SK-MEL-5 (cell line): ENCODE data around the gene ANKRD39. TPM values are rescaled to one million over a fixed set of nuclear protein-coding genes. Genes with fewer than 3 reads are reported as not detected.

Source experiments
- DNase-seq: peaks from one replicate; pipeline ENCODE4 v3.0.0-alpha.2; 2016; ENCODE audit warnings: low read depth, low spot score
- in situ Hi-C: cut with HindIII; loops from 2 replicates; pipeline ENCODE4 v1.10.0; 2016; ENCODE audit warnings: low sequenced_read_pairs, high pct_unique_total_duplicates, low pct_unique_long_range_greater_than_20kb
- total RNA-seq: library from RNA; depleted of rRNA; stranded (reverse); fragments of >200 nt; shearing (Covaris generic); gene quantifications from 2 replicates; pipeline ENCODE4 v1.2.3, GENCODE V29; 2014

The ANKRD39 gene
- total RNA-seq, 1 experiment from 2014 or later, result 14.0 TPM

DNA sequence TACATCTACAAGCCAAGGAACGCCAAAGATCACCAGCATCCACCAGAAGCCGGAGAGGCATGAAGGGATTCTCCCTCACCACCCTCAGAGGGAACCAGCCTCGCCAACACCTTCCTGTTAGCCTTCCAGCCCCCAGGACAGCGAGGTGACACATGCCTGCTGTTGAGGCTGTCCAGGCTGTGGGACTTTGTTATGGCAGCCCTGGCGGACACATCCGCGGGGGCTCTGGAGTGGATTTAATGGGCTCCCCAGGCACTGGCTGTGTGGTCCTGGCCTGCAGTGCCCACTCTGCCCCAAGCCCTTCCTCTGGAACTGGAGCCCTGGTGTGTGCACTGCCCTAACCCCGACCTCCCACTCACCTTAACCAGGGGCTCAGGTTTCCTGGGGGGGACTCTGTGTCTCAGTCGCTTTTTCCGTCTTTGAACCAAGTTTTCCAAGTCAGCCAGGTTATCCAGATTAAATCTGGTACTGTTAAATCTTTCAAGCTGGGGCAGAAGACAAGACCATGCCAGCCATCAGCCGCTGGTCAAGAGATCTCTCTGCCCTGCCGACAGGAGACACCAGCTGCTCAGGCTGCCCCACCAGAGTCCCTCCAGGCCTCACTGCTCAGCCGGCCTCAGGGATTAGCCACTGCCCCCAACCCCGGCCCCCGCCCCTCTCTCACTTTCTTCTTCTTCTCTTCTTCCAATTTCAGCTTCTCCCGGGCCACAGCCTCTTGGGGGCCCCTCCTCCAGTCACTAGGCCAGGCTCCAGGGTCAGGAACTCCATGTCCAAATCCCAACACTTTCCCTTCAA lies 15.9 kb downstream of the ANKRD39 start:
- in situ Hi-C loops, result no loop called here
- DNase-seq, result no peak

DNA sequence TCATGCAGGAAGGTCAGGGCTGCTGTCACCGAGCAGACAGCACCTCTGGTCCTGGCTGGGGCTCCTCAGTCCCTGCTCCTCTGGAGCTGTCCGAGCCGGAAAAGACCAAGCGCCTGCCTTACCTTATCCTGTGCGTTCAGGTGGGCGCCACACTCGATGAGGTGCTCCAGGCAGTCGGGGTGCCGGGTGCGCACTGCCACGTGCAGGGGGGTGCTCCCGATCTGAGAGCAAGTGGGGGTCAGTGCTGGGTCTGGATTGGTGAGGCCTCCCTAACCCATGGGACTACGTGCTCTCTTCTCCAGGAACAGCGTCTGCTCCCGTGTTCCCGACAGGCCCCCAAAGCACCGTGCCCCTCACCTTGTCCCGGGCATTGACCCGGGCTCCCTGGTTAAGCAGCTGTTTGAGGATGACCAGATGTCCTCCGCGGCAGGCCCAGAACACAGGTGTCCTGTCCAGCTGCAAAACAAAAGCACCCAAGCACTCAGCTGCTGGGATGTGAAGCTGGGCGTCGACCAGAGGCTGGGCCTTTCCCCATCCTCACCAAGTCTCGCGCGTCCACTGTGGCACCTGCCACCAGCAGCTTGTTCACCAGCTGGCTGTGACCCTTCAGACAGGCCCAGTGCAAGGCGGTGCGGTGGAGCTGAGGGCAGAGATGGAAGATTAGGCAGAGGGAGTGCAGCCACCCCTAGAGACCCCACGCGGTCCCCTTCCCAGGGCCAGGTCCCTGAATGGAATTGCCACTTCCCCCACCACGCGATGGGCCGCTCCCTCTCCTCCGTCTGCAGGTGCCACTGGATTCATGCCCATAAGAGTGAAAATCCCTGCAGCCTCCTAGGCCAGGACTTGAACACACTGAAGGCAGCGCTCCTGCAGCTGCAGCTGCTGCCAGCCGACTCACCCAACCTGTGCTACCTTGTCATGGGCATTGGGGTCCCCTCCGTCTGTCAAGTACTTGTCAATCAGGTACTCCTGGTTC lies 17.7 kb downstream of the ANKRD39 start:
- no peak for DNase-seq
- in situ Hi-C loops, result no loop called here

DNA sequence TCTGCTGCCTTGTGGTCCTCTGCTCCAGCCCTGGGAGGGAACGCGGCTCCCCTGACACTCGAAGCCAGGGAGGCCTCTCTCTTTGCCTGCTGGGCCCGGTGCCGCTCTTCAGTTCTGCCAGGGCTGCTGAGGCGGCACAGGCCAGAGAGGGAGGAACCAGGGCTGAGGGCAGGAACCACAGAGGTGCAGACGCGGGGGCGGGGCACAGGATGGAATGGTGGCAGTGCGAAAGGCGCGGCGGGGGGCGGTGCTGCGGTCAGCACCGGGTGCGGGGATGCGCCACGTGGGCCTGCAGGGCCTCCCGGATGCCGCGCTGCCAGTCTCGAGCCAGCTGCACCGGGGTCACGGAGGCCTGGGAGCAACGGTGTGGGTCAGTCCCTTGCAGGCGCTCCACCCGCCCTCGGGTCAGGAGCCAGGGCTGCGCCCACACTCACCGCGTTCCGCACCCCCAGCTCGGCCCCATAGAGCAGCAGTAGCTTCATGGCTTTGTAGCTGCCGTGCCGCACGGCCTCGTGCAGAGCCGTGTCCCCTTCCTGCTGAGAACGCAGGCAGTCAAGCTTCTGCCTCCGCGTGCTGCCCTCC lies 18.4 kb downstream of the ANKRD39 start:
- no peak for DNase-seq
- in situ Hi-C loops, result no loop called here

DNA sequence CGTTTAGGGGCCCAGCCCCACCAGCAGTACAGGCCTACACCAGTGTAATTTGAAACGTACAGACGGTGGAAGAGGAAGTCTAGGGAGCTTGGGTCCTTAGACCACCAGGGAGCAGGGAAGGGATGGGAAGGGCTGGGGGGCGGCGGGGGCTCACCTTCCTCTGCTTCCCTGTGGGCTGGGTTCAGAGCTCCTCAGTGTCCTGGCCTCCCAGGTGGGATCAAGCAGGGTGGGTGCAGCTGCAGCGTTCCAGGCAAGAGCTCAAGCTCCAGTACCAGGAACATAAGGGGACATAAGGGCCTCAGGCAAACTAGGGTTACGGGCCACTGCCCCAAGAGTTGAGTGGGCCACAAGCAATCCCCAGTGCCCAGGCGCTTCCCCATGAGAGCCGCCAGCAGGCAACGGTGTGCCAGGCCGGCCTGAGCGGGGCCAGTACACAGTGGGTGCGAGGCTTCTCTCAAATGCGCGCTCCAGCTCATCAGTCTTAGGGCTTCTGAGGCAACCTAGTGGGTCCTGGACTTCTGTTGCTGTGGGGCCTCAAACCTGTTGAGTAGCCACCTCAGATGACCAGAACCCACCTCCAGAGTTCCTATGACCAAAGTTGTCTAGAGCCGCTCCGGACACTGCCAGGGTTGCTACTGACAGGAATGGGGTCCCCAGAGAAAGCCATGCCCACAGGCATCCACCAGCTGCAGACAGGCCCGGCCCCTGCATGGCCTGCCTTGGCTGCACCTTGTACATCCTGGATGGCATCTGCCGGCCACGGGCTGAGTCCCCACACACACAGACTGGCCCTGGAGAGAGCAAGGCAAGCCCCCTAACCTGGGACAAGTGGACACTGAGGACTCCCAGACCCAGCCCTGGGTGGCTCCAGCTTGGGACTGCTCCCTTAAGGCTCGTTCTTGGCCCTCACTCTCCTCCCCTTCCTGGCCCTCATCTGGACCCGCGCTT lies 19.2 kb downstream of the ANKRD39 start:
- no peak for DNase-seq
- in situ Hi-C loops, result no loop called here

DNA sequence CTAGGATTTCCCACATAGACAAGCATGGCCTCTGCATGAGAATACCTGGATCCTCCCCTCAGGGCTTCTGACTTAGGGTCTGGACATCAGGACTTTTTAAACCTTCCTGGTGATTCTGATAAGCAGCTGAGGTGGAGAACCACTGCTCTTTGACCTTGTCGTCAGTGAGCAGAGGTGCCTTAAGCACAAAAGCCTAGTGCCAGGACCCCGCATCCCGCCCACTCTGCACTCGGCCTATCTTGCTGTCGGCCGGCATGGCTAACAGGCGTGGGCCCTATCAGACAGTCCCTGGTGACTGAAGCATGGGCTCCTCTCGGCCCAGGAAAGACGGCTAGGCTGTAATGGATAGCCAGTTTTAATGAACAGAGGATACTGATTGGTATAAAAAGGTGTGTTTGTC lies 20.2 kb downstream of the ANKRD39 start:
- no peak for DNase-seq
- in situ Hi-C loops, result no loop called here

DNA sequence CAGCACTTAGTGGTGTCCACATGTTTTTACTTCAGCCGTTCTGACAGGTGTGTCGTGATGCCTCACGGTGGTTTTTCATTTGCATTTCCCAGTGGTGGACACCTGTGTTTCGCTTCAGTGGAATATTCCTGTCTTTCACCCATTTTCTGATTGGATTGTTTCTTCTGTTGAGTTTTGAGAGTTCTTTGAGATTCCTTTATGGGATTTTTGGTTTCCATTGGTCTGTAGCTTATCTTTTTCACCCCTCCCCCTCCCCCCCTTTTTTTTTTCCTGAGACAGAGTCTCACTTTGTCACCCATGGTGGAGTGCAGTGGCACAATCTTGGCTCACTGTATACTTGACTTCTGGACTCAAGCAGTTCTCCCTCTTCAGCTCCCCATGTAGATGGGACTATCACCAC lies 22.0 kb downstream of the ANKRD39 start:
- in situ Hi-C loops, result no loop called here
- DNase-seq, result no peak

DNA sequence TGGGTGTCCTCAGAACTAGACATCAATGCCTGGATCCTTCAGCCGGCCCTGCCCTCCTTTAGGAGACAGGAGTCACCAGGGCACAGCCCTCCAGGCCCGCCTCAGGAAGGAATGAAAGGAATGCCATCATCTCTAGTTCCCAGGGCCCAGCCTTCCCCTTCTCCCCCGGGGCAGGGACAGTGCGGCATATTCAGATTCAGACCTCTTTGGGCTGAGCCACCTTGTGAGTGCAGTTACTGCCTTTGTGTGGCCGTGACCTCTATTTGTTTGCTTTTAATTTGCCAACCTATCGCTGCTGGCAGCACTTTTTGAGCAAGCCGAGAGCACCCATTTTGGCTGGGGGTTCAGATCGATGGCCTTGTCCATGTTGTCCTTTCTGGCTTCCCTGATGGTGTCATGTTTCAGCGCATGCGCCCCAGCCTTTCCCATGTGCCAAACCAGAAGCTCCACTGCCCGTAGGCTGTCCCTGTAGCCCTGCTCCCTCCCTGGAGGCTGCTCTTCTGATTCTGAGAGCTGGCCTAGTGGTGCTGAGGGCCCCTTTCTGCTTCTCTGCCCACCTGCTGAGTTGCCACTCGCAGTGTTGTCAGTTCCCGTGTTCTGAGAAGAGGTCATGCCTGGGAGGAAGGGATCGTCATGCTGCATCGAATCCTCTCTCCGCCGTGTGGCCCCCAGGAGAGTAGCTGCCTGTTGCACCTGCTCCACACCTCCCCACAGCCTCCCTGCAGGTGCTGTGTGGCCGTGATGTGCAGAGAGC lies 24.9 kb downstream of the ANKRD39 start:
- no peak for DNase-seq

DNA sequence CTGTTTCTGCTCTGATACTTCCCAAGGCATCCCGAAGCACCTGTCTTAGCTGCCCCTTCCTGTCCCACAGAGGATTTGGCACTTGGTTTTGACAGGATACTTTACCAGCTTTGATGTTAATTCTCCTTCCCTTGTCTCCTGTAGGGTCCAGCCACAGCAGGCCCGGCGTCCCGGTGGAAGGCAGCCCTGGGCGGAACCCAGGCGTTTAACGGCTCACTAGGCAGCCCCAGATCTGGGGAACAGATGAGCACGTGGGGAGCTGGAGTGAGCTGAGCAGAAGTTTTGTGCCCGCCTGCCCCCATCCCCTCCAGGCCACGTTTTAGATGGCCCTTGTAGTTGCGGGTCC lies 25.4 kb downstream of the ANKRD39 start:
- in situ Hi-C loops, result no loop called here

More for the DNA sequence above, 24.9 kb downstream of the ANKRD39 start:
- in situ Hi-C loops, result no loop called here

DNA sequence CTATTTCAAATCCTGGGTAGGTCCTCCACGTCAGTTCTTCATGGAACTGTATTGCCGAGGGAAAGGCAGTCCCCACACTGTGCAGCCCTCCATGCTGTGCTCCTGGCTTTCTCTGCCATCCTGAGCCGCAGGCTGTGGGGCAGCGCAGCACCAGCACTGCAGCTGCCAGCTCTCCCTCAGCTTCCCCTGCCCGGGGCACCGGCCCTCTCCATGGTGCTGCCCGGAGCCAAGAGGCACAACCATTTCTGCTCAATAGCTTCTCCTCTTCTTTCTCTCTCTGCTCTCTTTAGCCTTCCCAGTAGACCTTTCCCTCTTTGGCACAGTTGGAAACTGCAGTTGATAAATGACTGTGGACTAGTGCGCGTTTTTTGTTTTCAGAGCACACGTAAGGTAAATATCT lies 26.1 kb downstream of the ANKRD39 start:
- in situ Hi-C loops, result no loop called here

More for the DNA sequence above, 25.4 kb downstream of the ANKRD39 start:
- DNase-seq, result no peak

DNA sequence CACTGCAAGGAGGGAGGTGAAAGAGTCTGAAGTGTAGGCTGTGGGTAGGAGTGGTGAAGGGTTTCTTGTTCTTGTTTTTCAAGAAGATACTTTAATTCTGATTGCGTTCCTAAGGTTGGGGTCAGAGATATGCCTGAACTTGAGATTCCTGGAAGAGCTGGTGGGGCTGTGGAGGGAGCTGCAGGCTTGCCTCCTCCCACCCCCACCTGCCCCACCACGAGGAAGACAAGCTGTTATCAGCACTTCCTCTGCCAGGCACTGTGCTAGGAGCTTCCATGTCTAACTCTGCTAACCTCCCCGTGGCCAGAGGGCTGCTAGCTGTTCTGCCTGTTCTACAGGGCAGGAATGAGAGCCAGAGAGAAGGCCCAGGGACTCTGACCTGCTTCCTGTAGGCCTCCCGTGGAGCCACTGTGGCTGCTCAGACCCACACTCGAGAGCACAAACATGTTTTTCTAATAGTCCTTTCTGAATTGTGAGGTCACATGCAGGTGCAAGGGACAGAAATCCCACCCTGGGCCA lies 27.7 kb downstream of the ANKRD39 start:
- DNase-seq, result no peak
- in situ Hi-C loops, result no loop called here

More for the DNA sequence above, 26.1 kb downstream of the ANKRD39 start:
- DNase-seq, result no peak

DNA sequence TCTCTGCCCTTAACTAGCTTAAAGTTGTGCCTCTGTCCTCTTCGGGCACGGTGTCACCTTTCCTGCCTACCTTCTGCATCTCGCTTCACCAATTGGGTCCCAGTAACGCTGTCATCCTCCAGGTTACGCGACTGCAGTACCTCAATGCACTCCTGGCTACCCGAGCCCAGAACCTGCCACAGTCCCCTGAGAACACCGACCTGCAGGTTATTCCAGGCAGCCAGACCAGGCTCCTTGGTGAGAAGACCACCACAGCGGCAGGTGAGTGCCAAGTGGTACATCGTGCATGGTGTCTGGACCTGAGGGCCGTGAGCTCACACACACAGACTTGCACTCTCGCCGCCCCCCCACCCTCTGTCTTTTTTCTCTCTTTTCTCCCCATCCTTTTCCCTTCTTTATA lies 28.9 kb downstream of the ANKRD39 start:
- in situ Hi-C loops, result no loop called here
- no peak for DNase-seq

DNA sequence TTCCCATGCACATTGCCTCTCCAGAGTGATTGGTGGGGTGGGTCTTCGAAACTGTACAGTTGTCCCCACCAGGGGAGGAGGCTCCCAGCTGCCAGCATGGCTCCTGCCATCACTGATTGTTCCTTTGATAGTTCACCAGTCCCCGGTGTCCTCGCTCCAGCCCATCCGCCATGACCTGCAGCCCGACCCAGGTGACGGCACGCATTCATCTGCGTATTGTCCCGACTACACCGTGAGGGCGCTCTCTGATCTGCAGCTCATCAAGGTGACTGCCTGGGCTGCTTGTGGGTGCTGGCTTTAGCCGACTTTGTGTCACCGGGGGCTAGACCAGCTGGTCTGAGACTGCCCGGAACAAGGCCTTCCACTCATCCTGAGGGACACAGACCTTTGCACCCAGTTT lies 29.4 kb downstream of the ANKRD39 start:
- DNase-seq, result no peak
- in situ Hi-C loops, result no loop called here

DNA sequence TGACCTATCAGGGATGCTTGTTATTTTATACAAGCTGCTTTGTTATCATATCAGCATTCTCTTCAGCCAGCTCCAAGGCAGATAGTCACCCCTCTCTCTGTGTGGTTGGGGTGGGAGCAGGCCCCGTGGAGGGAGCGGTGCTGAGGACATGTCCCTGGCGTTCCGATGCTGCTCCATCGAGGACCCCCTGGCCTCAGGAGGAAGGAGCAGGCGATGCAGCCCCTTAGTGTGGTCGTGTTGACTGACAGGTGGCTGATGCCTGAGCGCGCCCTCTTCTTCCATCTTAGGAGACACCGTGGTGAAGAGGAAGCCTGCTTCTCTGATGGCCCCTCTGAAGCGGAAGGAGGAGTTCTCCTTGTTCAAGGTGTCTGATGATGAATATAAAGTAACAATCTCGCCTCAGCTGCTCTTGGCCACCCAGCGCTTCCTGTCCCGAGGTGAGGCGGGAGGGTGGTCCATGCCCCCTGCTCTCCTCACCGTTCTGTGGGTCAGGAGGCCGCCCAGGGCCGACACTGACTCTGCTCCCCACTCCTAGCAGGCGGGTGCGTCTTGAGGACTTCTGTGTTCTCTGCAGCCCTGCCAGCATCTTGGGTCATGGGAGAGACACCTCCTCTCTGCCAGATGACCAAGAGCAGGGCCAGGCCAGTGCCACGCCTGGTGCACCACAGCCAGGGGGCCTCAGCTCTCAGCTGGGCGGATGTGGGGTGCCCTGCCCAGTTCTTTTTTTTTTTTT lies 31.1 kb downstream of the ANKRD39 start:
- DNase-seq, result no peak
- in situ Hi-C loops, result no loop called here

DNA sequence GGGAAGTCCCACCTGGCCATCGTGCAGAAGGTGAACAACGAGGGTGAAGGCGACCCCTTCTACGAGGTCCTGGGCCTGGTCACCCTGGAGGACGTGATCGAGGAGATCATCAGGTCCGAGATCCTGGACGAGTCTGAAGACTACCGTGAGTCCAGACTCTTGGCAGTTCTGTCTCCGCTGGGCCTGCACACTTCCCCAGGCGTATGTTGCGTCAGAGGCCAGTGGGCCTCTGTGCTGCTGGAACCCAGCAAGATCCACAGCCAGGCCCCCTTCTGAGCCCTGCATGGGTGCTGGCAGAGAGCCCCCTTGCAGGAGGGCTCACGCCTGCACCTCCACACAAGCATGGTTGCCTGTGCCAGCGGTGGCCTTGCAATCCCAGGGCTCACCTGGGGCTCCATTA lies 32.8 kb downstream of the ANKRD39 start:
- in situ Hi-C loops, result no loop called here
- DNase-seq, result no peak

DNA sequence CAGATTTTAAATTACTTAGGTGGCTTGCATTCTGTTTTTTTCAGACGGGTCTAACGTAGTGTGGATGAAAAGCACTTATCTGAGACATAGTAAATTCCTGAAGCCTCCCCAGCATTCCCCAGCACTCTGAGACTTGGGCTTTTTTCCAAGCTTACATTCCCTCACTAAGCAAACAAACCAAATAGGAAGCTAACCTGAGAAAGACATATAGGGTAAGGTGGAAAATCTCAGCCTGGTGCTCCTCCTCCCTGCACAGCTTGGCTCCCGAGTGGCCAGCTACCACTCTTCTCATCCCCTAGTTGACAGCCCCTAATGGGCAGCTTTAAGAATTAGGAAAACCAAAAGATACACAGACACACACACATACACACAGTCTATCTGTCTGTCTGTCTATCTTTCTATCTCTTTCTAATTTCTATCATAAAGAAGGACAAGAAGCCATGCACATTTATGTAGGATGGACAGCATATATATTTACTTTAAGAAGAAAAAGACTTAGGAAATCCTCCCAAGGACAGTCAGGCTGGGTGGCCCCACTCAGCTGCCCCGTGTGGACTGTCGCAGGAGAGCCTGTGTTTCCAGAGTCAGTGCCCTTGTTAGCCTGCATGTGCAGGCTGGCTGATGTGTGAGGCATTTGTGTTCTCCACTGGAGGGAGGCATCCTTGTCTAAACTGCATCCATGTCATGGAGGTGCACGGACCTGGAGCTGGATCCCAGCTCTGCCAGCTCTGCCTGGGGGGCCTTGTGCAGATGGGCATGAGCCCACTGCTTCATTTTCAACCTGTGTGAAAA lies 33.5 kb downstream of the ANKRD39 start:
- DNase-seq, result no peak
- in situ Hi-C loops, result no loop called here
